MM.1S (cell line): ENCODE measurements around the gene IGSF11.

Experiments used
- EZH2 ChIP-seq: fragments of 300-600 bp; sonication (generic); optimal IDR thresholded peaks from 2 replicates; pipeline ENCODE3; 2017; ENCODE audit warnings: low read depth, mild to moderate bottlenecking, antibody characterized with exemption, low read length, mixed read lengths
- TF ChIP-seq, protein P1 (sequence below): fragments of 300-600 bp; sonication (generic); IDR thresholded peaks from 2 replicates; pipeline ENCODE4 v1.5.1; 2016; ENCODE audit warnings: antibody characterized with exemption, low read length, mixed read lengths

DNA sequence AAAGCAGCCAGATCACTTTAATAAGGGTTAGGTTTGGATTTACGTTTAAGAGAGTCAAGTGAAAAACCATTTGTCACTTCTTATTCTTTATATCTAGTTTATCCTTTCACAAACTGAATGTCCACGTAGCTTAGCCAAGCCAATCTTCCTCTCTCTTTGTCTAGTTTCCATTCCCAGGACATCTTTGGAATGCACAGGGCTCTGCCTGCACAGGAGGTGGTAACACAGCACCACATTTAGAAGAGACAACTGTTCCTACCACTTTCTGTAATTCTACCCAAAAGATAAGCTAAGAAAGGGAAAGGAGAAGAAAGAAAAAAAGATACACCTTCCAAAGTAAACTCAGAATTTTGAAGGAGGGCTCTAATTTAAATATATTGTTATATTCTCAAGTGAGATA, 67.9 kb downstream of the IGSF11 start:
- TF ChIP-seq, protein P1, sequence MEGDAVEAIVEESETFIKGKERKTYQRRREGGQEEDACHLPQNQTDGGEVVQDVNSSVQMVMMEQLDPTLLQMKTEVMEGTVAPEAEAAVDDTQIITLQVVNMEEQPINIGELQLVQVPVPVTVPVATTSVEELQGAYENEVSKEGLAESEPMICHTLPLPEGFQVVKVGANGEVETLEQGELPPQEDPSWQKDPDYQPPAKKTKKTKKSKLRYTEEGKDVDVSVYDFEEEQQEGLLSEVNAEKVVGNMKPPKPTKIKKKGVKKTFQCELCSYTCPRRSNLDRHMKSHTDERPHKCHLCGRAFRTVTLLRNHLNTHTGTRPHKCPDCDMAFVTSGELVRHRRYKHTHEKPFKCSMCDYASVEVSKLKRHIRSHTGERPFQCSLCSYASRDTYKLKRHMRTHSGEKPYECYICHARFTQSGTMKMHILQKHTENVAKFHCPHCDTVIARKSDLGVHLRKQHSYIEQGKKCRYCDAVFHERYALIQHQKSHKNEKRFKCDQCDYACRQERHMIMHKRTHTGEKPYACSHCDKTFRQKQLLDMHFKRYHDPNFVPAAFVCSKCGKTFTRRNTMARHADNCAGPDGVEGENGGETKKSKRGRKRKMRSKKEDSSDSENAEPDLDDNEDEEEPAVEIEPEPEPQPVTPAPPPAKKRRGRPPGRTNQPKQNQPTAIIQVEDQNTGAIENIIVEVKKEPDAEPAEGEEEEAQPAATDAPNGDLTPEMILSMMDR = no peak
- TF ChIP-seq EZH2 = no peak
